ENCODE results near the gene SAMD13.

The SAMD13 gene

GRCh38 chr1:84259376-84259775 lies 42.1 kb upstream of the SAMD13 start:
- H3K4me3 ChIP-seq (ENCODE audit: low read depth, low read length) = no peak overlapping the region
- ChIA-PET POLR2A (no interaction called here), CTCF (no interaction called here)
- TF ChIP-seq CTCF (IDR thresholded peaks at IDR 0.05; ENCODE audit: insufficient read depth, low read length, missing control alignments) = no peak
- DNase-seq (ENCODE audit: low read depth, low spot score) = no peak

DNA sequence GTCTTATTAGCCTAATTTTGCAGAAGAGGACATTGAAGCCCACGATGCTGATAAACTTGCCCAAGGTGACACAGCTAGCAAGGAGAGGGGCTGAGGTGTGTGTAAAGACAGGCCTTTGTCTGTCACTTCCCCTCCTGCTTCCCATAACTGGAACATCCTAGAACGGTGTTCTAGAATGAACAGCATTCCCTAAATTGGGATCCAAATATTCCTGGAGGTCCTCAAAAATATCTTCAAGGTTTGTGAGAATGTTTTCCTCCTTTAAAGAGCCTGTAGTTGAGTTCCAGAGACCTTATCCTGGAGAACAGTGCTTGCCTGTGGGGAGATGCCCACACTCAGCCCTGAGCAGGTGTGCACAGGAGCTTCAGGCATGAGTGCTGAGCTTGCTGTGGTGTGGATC lies 41.5 kb upstream of the SAMD13 start:
- no peak for TF ChIP-seq CTCF (IDR thresholded peaks at IDR 0.05; ENCODE audit: insufficient read depth, low read length, missing control alignments)
- DNase-seq (ENCODE audit: low read depth, low spot score) = no peak
- ChIA-PET CTCF (no interaction called here), POLR2A (no interaction called here)
- H3K4me3 ChIP-seq (ENCODE audit: low read depth, low read length) = no peak overlapping the region

GRCh38 chr1:84260852-84261518 lies 40.5 kb upstream of the SAMD13 start:
- ChIA-PET POLR2A (no interaction called here), CTCF (no interaction called here)
- no peak overlapping the region for H3K4me3 ChIP-seq (ENCODE audit: low read depth, low read length)
- no peak for DNase-seq (ENCODE audit: low read depth, low spot score)
- no peak for TF ChIP-seq CTCF (IDR thresholded peaks at IDR 0.05; ENCODE audit: insufficient read depth, low read length, missing control alignments)

DNA sequence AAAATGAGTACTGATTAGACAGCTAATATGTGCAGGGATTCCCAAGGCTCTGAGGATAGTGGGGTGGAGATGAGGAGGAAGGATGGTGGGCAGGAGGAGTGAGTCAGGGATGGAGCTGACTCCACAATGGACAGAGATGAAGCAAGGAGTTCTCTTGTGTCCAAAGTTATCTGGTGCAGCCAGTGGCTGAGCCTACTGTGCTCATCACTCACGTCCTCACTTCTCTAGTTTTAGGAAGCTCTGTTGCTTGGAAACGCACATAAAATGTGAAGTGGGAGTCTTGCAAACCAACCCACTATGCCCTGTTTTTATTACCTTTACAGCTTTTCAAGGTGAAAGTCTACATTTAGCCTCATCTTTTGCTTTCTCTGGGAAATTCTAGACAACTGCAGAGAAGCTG lies 36.5 kb upstream of the SAMD13 start:
- no peak for TF ChIP-seq CTCF (IDR thresholded peaks at IDR 0.05; ENCODE audit: insufficient read depth, low read length, missing control alignments)
- DNase-seq (ENCODE audit: low read depth, low spot score) = no peak
- ChIA-PET POLR2A (no interaction called here), CTCF (no interaction called here)
- H3K4me3 ChIP-seq (ENCODE audit: low read depth, low read length) = no peak overlapping the region

DNA sequence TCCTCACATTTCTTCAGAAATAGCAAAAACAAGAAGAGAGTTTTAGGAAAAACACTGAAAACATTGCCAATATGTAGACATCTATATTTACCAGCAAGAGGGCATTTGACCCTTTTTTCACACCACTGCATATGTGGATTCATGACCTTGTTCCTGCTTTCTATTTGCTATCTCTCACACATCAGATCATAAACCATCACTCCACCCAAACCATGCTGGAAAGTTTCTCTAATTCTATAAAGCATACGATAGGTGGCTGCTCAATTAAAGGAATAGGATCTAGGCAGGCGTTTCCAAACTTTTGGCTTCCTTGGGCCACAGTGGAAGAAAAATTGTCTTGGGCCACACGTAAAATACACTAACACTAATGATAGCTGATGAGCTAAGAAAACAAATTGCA lies 35.6 kb upstream of the SAMD13 start:
- DNase-seq (ENCODE audit: low read depth, low spot score) = no peak
- CTCF ChIA-PET = no interaction called here

DNA sequence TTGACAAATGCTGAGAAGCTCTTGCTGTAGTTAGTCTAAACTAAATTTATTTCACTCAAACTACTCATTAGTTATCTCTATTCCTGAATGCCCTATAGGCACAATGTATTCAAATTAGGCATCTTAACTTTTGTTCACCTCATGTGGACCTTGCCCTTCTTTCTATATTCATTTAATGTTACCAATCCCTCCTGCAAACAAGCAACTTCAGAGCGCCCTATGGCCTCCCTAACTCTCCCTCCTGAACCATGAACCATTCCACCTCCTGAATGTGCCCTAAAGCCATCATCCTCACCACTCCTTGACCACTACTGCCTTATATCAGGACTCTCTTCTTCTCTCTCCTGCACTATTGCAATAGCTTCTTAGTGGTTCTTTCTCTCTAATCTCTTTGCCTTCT lies 34.8 kb upstream of the SAMD13 start:
- CTCF ChIA-PET = no interaction called here
- no peak overlapping the region for H3K4me3 ChIP-seq (ENCODE audit: low read depth, low read length)
- no peak for TF ChIP-seq CTCF (IDR thresholded peaks at IDR 0.05; ENCODE audit: insufficient read depth, low read length, missing control alignments)
- POLR2A ChIA-PET = interaction anchor here (0.6 kb wide), 1 partner anchor 14 kb away, joined by 3 read pairs; no protein-coding TSS in a partner anchor
- DNase-seq (ENCODE audit: low read depth, low spot score) = no peak

More for the DNA sequence above, 35.6 kb upstream of the SAMD13 start:
- no peak overlapping the region for H3K4me3 ChIP-seq (ENCODE audit: low read depth, low read length)
- TF ChIP-seq CTCF (IDR thresholded peaks at IDR 0.05; ENCODE audit: insufficient read depth, low read length, missing control alignments) = no peak
- POLR2A ChIA-PET = no interaction called here
